Sigmoid colon (tissue), 7 donors: ENCODE measurements around the gene IRF7. TPM values are rescaled to one million over a fixed set of nuclear protein-coding genes. Genes with fewer than 3 reads are reported as not detected.

Experiments used
- DNase-seq: peaks from one replicate; pipeline ENCODE4 v3.0.0-alpha.2; 2019
- H3K27ac ChIP-seq, 4 donors: fragments of 200-600 bp; sonication (generic); one replicate each; pipeline ENCODE4 v1.5.1; 2016 to 2019; ENCODE audit warnings: mild to moderate bottlenecking in 1 of 4
- H3K27me3 ChIP-seq, 3 donors: fragments of 200-600 bp; sonication (generic); one replicate each; pipeline ENCODE4 v1.5.1; 2019; ENCODE audit warnings: mild to moderate bottlenecking in 1 of 3
- H3K36me3 ChIP-seq, 4 donors: fragments of 200-600 bp; sonication (generic); one replicate each; pipeline ENCODE4 v1.5.1; 2016 to 2019
- H3K4me1 ChIP-seq, 4 donors: fragments of 200-600 bp; sonication (generic); one replicate each; pipeline ENCODE4 v1.5.1; 2017 to 2019
- H3K4me3 ChIP-seq, 4 donors: fragments of 200-600 bp; sonication (generic); one replicate each; pipeline ENCODE4 v1.5.1; 2017 to 2019; ENCODE audit warnings: mild to moderate bottlenecking in 2 of 4, moderate library complexity in 1 of 4
- H3K9me3 ChIP-seq, 4 donors: fragments of 200-600 bp in 3 of 4; sonication (generic) in 3 of 4; one replicate each; pipeline versions ENCODE4 v1.5.1 to v1.6.1; 2013 to 2019
- CTCF ChIP-seq, 4 experiments: fragments of 450-650 bp in 3 of 4; fragments of 200-600 bp in 1 of 4; IDR thresholded peaks; one replicate each; pipeline ENCODE4 v1.5.1; 2016 to 2019; ENCODE audit warnings: antibody characterized with exemption in 4 of 4, mild to moderate bottlenecking in 3 of 4, moderate library complexity in 2 of 4
- EP300 ChIP-seq, 4 donors: sonication (generic); formaldehyde crosslinking; IDR thresholded peaks; one replicate each; pipeline ENCODE4 v1.6.1; 2017; ENCODE audit warnings: antibody characterized with exemption in 4 of 4
- POLR2A ChIP-seq, 2 donors: fragments of 450-650 bp; IDR thresholded peaks; one replicate each; pipeline ENCODE4 v1.6.1; 2016; ENCODE audit warnings: antibody characterized with exemption in 2 of 2, mild to moderate bottlenecking in 2 of 2, moderate library complexity in 2 of 2
- POLR2AphosphoS5 ChIP-seq, 4 donors: sonication (generic); formaldehyde crosslinking; IDR thresholded peaks; one replicate each; pipeline ENCODE4 v1.6.1; 2017; ENCODE audit warnings: antibody characterized with exemption in 4 of 4
- WGBS, 2 donors: extraction: QIAGEN DNeasy Blood & Tissue Kit; methylation state at CpG; one replicate each; pipeline ENCODE4 v1.1.7; 2013; 5-methylcytosine and 5-hydroxymethylcytosine counted together
- intact Hi-C: fragments of 100-400 bp; cut with DNase I; formaldehyde crosslinking; loops from one replicate; pipeline ENCODE4 v1.15.1; 2023
- polyA plus RNA-seq, 3 donors: library from polyadenylated mRNA; stranded (reverse); fragments of 200-250 nt; gene quantifications; one replicate each; pipeline ENCODE4 v1.2.3, GENCODE V29; 2013
- total RNA-seq, 4 donors: library from RNA; depleted of rRNA; stranded (reverse); fragments of >200 nt; gene quantifications; one replicate each; pipeline ENCODE4 v1.1.0, GENCODE V29; 2016
- donor health status: healthy with polysubstance abuse.
- donor health status: Bipolar disorder and iron deficiency.
- donor health status: healthy.

IRF7 gene
- total and polyA plus RNA-seq, 7 donors: 8.6 to 73.9 (median 16.1) TPM

GRCh38 chr11:567629-568292 is 48.0 kb downstream of the IRF7 start:
- H3K9me3 ChIP-seq: no peaks in the 10 kb centered on the region
- peak overlapping the region; percentile 37 to 78 (median 62) for H3K4me3 ChIP-seq
- peaks cover 0 to 16% (median 14%) of the 10 kb centered on the region in 4 donors for H3K4me1 ChIP-seq
- no peaks in the 10 kb centered on the region for H3K27me3 ChIP-seq
- H3K27ac ChIP-seq: peak overlapping the region; percentile 68 to 87 (median 76)
- no peak for DNase-seq
- 15 to 27% methylated on average over 41 of the region's 41 CpGs for WGBS, 2 donors
- TF ChIP-seq POLR2A (IDR thresholded peaks at IDR 0.05) (no peak), CTCF (IDR thresholded peaks at IDR 0.05) (no peak), EP300 (IDR thresholded peaks at IDR 0.05) (no peak), POLR2AphosphoS5 (IDR thresholded peaks at IDR 0.05) (no peak)
- intact Hi-C loops: loop anchor here (2.0 kb wide), 1 partner anchor 61 kb away; the partner anchor contains the start of gene RNH1
- no peaks in the 10 kb centered on the region for H3K36me3 ChIP-seq

DNA sequence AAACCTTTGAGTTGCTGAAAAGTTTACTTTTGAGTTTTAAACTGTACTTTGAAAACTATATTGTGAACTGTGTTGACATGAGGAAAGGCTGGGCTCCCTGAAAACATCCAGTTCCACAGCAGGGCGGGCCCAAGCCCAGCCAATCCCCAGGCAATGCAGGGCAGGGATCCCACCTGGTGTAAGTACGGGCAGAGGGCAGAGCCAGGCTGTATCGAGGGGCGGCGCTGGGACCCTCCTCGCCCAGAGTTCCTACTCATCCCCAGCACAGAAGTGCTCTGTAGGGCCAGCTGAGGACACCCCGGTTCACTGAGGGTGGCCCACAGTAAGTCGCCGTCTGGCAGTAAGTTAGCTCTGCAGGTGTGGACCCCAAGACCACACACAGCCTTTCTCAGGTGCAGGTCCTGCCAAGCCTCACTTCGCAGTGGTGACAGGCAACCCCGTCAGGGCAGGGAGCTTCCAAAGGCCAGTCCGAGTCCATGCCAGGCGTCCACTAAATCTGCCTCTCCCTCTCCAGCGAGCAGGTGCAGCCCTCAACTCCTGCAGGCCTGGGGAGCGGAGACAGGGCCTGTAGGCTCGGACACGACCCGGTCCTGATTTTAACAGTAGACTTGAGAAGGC is 48.6 kb downstream of the IRF7 start:
- Histone ChIP-seq H3K27ac (peak overlapping the region in 3 of 4 donors; percentile 68 to 87 (median 79)), H3K27me3 (no peaks in the 10 kb centered on the region), H3K36me3 (no peaks in the 10 kb centered on the region), H3K4me3 (no peak overlapping the region), H3K9me3 (no peaks in the 10 kb centered on the region), H3K4me1 (peaks cover 0 to 16% (median 14%) of the 10 kb centered on the region in 4 donors)
- no peak for TF ChIP-seq POLR2AphosphoS5 (IDR thresholded peaks at IDR 0.05)
- no peak for TF ChIP-seq CTCF (IDR thresholded peaks at IDR 0.05)
- TF ChIP-seq POLR2A (IDR thresholded peaks at IDR 0.05): no peak
- no peak for TF ChIP-seq EP300 (IDR thresholded peaks at IDR 0.05)
- DNase-seq: no peak
- intact Hi-C loops: no loop called here
- WGBS, 2 donors: 82 to 92% methylated on average over 18 of the region's 18 CpGs

DNA sequence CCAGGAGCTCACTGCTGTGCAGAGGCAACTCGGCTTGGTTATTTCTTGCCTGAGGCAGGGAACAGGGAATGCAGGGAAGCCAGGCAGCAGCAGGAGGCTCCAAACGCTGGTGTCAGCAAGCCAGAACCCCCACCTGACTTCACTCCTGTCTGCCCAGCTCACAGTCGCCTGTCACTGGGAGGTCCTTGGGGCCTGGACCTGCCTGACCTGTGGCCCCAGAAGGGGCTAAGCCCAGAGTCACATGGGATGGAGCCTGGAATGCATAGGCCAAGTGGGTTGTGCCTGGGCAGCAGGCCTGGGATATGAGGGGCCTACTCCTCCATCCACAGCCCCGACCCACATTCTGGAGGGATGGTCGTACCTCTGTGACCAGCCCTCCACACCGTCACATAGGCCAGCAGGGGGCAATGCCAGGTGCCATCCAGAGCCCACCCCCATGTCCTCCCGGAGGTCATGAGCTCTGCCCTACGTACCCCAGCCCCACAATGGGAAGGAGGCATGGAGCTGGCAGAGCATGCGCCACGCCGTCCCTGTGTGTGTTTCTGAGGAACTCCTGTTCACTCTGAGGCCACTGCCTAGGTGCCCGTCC is 49.7 kb downstream of the IRF7 start:
- no peak overlapping the region for H3K27ac ChIP-seq
- no peaks in the 10 kb centered on the region for H3K9me3 ChIP-seq
- H3K4me3 ChIP-seq: no peak overlapping the region
- 81 to 85% methylated on average over 12 of the region's 12 CpGs for WGBS, 2 donors
- intact Hi-C loops: no loop called here
- no peaks in the 10 kb centered on the region for H3K36me3 ChIP-seq
- TF ChIP-seq POLR2AphosphoS5 (IDR thresholded peaks at IDR 0.05): no peak
- TF ChIP-seq CTCF (IDR thresholded peaks at IDR 0.05): no peak
- TF ChIP-seq POLR2A (IDR thresholded peaks at IDR 0.05): no peak
- no peak for TF ChIP-seq EP300 (IDR thresholded peaks at IDR 0.05)
- H3K4me1 ChIP-seq: peaks cover 0 to 24% (median 22%) of the 10 kb centered on the region in 4 donors
- DNase-seq: no peak
- H3K27me3 ChIP-seq: peaks cover 0 to 7% (median 0%) of the 10 kb centered on the region in 3 donors

- 69 to 84% methylated on average over 12 of the region's 12 CpGs for WGBS, 2 donors
- no peaks in the 10 kb centered on the region for H3K36me3 ChIP-seq
- no peak overlapping the region for H3K4me3 ChIP-seq
- TF ChIP-seq POLR2AphosphoS5 (IDR thresholded peaks at IDR 0.05) (no peak), POLR2A (IDR thresholded peaks at IDR 0.05) (no peak), CTCF (IDR thresholded peaks at IDR 0.05) (no peak), EP300 (IDR thresholded peaks at IDR 0.05) (no peak)
- H3K27ac ChIP-seq: no peak overlapping the region
- H3K27me3 ChIP-seq: peaks cover 4 to 7% (median 6%) of the 10 kb centered on the region in 3 donors
- no peak for DNase-seq
- intact Hi-C loops: no loop called here
- peaks cover 0 to 28% (median 23%) of the 10 kb centered on the region in 4 donors for H3K4me1 ChIP-seq
- H3K9me3 ChIP-seq: no peaks in the 10 kb centered on the region
Measured at GRCh38 chr11:563812-564578, 51.8 kb downstream of the IRF7 start.
